ENCODE measurements around the gene ABTB2.

DNA sequence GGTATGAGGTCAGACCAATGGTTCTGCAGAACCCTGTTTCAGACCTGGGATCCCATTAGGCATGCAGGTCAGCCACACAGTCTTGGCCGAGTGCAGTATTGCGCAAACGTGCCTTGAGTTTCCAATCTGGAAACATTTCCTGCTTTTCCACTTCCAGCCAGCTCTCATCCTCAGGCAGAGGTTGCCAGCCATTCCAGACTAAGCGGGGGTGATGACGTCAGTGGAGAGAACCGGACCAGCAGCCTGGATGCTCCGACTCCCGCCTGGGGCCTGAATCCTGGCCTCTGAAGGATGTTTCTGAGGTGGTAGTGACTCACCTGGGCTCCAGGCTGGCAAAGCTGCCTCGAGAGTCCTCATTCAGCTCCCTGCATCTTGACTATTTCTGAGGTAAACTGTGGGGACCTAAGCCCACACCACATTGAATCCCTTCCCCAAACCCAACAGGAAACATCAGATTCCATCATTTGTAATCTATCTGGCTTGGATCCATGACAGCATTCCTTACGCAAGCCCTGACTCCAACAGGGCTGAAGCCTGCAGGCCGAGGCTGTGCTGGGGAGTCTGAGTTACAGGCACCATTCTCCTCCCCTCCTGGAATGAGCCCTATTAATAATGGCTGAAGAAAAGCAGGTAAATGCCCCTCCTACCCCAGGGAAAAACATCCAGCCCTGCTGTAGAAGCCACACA is 83.0 kb downstream of the ABTB2 start:
- TF ChIP-seq ELF4 (IDR thresholded peaks at IDR 0.05) (no peak), SP1 (IDR thresholded peaks at IDR 0.05) (no peak), ZNF384 (IDR thresholded peaks at IDR 0.05) (no peak), ARNT (IDR thresholded peaks at IDR 0.05) (no peak), BHLHE40 (IDR thresholded peaks at IDR 0.05; ENCODE audit: borderline replicate concordance) (no peak), FOXA1 (IDR thresholded peaks at IDR 0.05) (no peak), NFRKB (IDR thresholded peaks at IDR 0.05) (no peak), FOXM1 (IDR thresholded peaks at IDR 0.05; ENCODE audit: borderline replicate concordance) (no peak), SUZ12 (IDR thresholded peaks at IDR 0.05) (no peak), LEF1 (IDR thresholded peaks at IDR 0.05; ENCODE audit: borderline replicate concordance) (no peak), CTBP1 (IDR thresholded peaks at IDR 0.05; ENCODE audit: borderline replicate concordance) (no peak), FOXK2 (IDR thresholded peaks at IDR 0.05) (no peak)
- TF ChIP-seq, protein P1, sequence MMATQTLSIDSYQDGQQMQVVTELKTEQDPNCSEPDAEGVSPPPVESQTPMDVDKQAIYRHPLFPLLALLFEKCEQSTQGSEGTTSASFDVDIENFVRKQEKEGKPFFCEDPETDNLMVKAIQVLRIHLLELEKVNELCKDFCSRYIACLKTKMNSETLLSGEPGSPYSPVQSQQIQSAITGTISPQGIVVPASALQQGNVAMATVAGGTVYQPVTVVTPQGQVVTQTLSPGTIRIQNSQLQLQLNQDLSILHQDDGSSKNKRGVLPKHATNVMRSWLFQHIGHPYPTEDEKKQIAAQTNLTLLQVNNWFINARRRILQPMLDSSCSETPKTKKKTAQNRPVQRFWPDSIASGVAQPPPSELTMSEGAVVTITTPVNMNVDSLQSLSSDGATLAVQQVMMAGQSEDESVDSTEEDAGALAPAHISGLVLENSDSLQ (IDR thresholded peaks at IDR 0.05) = no peak

Measured in HEK293T (cell line).